ENCODE measurements around the gene LATS2. TPM values are rescaled to one million over a fixed set of nuclear protein-coding genes. Genes with fewer than 3 reads are reported as not detected.

The LATS2 gene
- total RNA-seq, 2 experiments from 2014 or later, result 6.2 to 6.5 TPM

- no peak overlapping the region for H3K27ac ChIP-seq (ENCODE audit: low read depth in 1 of 2, low read length in 2 of 2)
- Mint-ChIP-seq H3K36me3 (ENCODE audit: low read depth) (no peaks in the 10 kb centered on the region), H3K9me3 (no peaks in the 10 kb centered on the region), H3K27me3 (peaks cover 43% of the 10 kb centered on the region), H3K27ac (no peak overlapping the region), H3K4me1 (ENCODE audit: low read depth) (no peaks in the 10 kb centered on the region), H3K4me3 (peak overlapping the region; percentile 78)
- ATAC-seq (ENCODE audit: poor library complexity) (no peak), DNase-seq (no peak)
- CTCF ChIA-PET, result no interaction called here
- no peaks in the 10 kb centered on the region for H3K36me3 ChIP-seq (ENCODE audit: insufficient read depth, low read length)
- H3K4me1 ChIP-seq (ENCODE audit: insufficient read depth, low read length), result peaks cover 7% of the 10 kb centered on the region
- peaks cover 0 to 6% of the 10 kb centered on the region in 2 experiments for H3K9me3 ChIP-seq (ENCODE audit: control insufficient read depth in 1 of 2, insufficient read depth in 1 of 2, low read length in 2 of 2)
- POLR2A ChIA-PET, result interaction anchor here (0.6 kb wide), 1 partner anchor 115 kb away, joined by 3 read pairs; no protein-coding TSS in a partner anchor
- intact Hi-C loops (cut with DNase I, micrococcal nuclease), result no loop called here
- H3K4me3 ChIP-seq (ENCODE audit: low read length), result peak overlapping the region; percentile 35
- peaks cover 7 to 20% of the 10 kb centered on the region in 2 experiments for H3K27me3 ChIP-seq (ENCODE audit: control insufficient read depth in 1 of 2, insufficient read depth in 2 of 2, low read length in 2 of 2)
- TF ChIP-seq CTCF (IDR thresholded peaks at IDR 0.05), result no peak
These were observed 1.6 kb downstream of the LATS2 start for GRCh38 chr13:21059641-21060337.

- peaks cover 0 to 6% of the 10 kb centered on the region in 2 experiments for H3K9me3 ChIP-seq (ENCODE audit: control insufficient read depth in 1 of 2, insufficient read depth in 1 of 2, low read length in 2 of 2)
- peaks cover 7 to 19% of the 10 kb centered on the region in 2 experiments for H3K27me3 ChIP-seq (ENCODE audit: control insufficient read depth in 1 of 2, insufficient read depth in 2 of 2, low read length in 2 of 2)
- H3K36me3 ChIP-seq (ENCODE audit: insufficient read depth, low read length), result no peaks in the 10 kb centered on the region
- CTCF ChIA-PET, result interaction anchor here (1.0 kb wide), 1 partner anchor 239 kb away, joined by 3 read pairs; no protein-coding TSS in a partner anchor
- no peak overlapping the region for H3K27ac ChIP-seq (ENCODE audit: low read depth in 1 of 2, low read length in 2 of 2)
- no peaks in the 10 kb centered on the region for H3K9me3 Mint-ChIP-seq
- POLR2A ChIA-PET, result interaction anchor here (0.7 kb wide), 1 partner anchor 12 kb away, joined by 4 read pairs; no protein-coding TSS in a partner anchor
- H3K27ac Mint-ChIP-seq, result no peak overlapping the region
- peaks cover 43% of the 10 kb centered on the region for H3K27me3 Mint-ChIP-seq
- H3K4me3 ChIP-seq (ENCODE audit: low read length), result no peak overlapping the region
- ATAC-seq (ENCODE audit: poor library complexity) (no peak), DNase-seq (no peak)
- H3K4me3 Mint-ChIP-seq, result peak overlapping the region; percentile 78
- intact Hi-C loops (cut with DNase I, micrococcal nuclease), result no loop called here
- peaks cover 4% of the 10 kb centered on the region for H3K4me1 Mint-ChIP-seq (ENCODE audit: low read depth)
- TF ChIP-seq CTCF (IDR thresholded peaks at IDR 0.05), result no peak
- peaks cover 7% of the 10 kb centered on the region for H3K4me1 ChIP-seq (ENCODE audit: insufficient read depth, low read length)
- H3K36me3 Mint-ChIP-seq (ENCODE audit: low read depth), result no peaks in the 10 kb centered on the region
These were observed 3.0 kb downstream of the LATS2 start for GRCh38 chr13:21058361-21058760.

GRCh38 chr13:21055511-21056045, 5.8 kb downstream of the LATS2 start:
- DNase-seq, result no peak
- Histone ChIP-seq H3K36me3 (ENCODE audit: insufficient read depth, low read length) (no peaks in the 10 kb centered on the region), H3K4me3 (ENCODE audit: low read length) (no peak overlapping the region), H3K27ac (ENCODE audit: low read depth in 1 of 2, low read length in 2 of 2) (no peak overlapping the region), H3K9me3 (ENCODE audit: control insufficient read depth in 1 of 2, insufficient read depth in 1 of 2, low read length in 2 of 2) (peaks cover 0 to 8% of the 10 kb centered on the region in 2 experiments), H3K27me3 (ENCODE audit: control insufficient read depth in 1 of 2, insufficient read depth in 2 of 2, low read length in 2 of 2) (peaks cover 5 to 7% of the 10 kb centered on the region in 2 experiments), H3K4me1 (ENCODE audit: insufficient read depth, low read length) (peaks cover 7% of the 10 kb centered on the region)
- intact Hi-C loops (cut with DNase I, micrococcal nuclease), result no loop called here
- no peak for ATAC-seq (ENCODE audit: poor library complexity)
- Mint-ChIP-seq H3K27ac (no peak overlapping the region), H3K4me3 (no peak overlapping the region), H3K9me3 (no peaks in the 10 kb centered on the region), H3K4me1 (ENCODE audit: low read depth) (peaks cover 8% of the 10 kb centered on the region), H3K36me3 (ENCODE audit: low read depth) (no peaks in the 10 kb centered on the region), H3K27me3 (peaks cover 28% of the 10 kb centered on the region)
- CTCF ChIA-PET, result no interaction called here
- POLR2A ChIA-PET, result no interaction called here
- TF ChIP-seq CTCF (IDR thresholded peaks at IDR 0.05), result no peak
